Medulla oblongata (tissue), 1 donor: ENCODE measurements around the gene GJC2.
"Not testable (repeated sequence)": the region's sequence is repeated elsewhere in the genome, so short reads cannot be mapped to it uniquely, and the experiment has no call there.

Experiments used
- DNase-seq: peaks from one replicate; pipeline ENCODE4 v3.0.0-alpha.2; 2015; ENCODE audit errors: extremely low spot score

The GJC2 gene

GRCh38 chr1:228172591-228173527, 23.1 kb downstream of the GJC2 start:
- DNase-seq = no peak

- DNase-seq = not testable (repeated sequence)
These were observed 24.1 kb downstream of the GJC2 start for GRCh38 chr1:228173528-228174481.

- no peak for DNase-seq
These were observed 25.0 kb downstream of the GJC2 start for GRCh38 chr1:228174482-228175315.

GRCh38 chr1:228175316-228176023, 25.7 kb downstream of the GJC2 start:
- no peak for DNase-seq

- no peak for DNase-seq
These were observed 26.3 kb downstream of the GJC2 start for GRCh38 chr1:228176024-228176395.

- DNase-seq = no peak
These were observed 26.9 kb downstream of the GJC2 start for GRCh38 chr1:228176461-228177182.

GRCh38 chr1:228177183-228177475, 27.4 kb downstream of the GJC2 start:
- no peak for DNase-seq

GRCh38 chr1:228177721-228178710, 28.3 kb downstream of the GJC2 start:
- DNase-seq = no peak

GRCh38 chr1:228178737-228179684, 29.3 kb downstream of the GJC2 start:
- DNase-seq = no peak

- DNase-seq = no peak
These were observed 30.7 kb downstream of the GJC2 start for GRCh38 chr1:228180271-228180958.

GRCh38 chr1:228180959-228181644, 31.4 kb downstream of the GJC2 start:
- DNase-seq = no peak

GRCh38 chr1:228181645-228182034, 31.9 kb downstream of the GJC2 start:
- DNase-seq = no peak

GRCh38 chr1:228182296-228183030, 32.7 kb downstream of the GJC2 start:
- no peak for DNase-seq

- no peak for DNase-seq
These were observed 34.4 kb downstream of the GJC2 start for GRCh38 chr1:228184152-228184551.

- no peak for DNase-seq
These were observed 35.9 kb downstream of the GJC2 start for GRCh38 chr1:228185641-228185965.

GRCh38 chr1:228188249-228188648, 38.5 kb downstream of the GJC2 start:
- DNase-seq = not testable (repeated sequence)
